Neural cell (in vitro differentiated cells): ENCODE results near the gene XXYLT1. TPM values are rescaled to one million over a fixed set of nuclear protein-coding genes. Genes with fewer than 3 reads are reported as not detected.

Experiments used
- H2AFZ ChIP-seq: fragments of 200-600, 300-800 bp; sonication (generic), shearing (Covaris generic); 2 replicates; pipeline ENCODE4 v1.6.0; 2014; ENCODE audit warnings: low read depth, mild to moderate bottlenecking, antibody characterized with exemption, low read length, moderate library complexity
- H3F3A ChIP-seq: fragments of 200-600 bp; shearing (Covaris generic); 2 replicates; pipeline ENCODE4 v1.6.1; 2016; ENCODE audit warnings: mild to moderate bottlenecking, moderate library complexity, mixed read lengths, antibody characterized with exemption, low read length; ENCODE audit not compliant: insufficient read depth, poor library complexity, severe bottlenecking
- H3K27ac ChIP-seq: fragments of 200-600, 300-800 bp; sonication (generic), shearing (Covaris generic); 2 replicates; pipeline ENCODE4 v1.5.1; 2014; ENCODE audit warnings: mild to moderate bottlenecking, low read length, moderate library complexity
- H3K27me3 ChIP-seq: fragments of 300-800, 200-600 bp; sonication (generic), shearing (Covaris generic); 2 replicates; pipeline ENCODE4 v1.6.0; 2014; ENCODE audit warnings: mild to moderate bottlenecking, low read depth, low read length, moderate library complexity; ENCODE audit not compliant: insufficient read depth
- H3K36me3 ChIP-seq: fragments of 300-800, 200-600 bp; sonication (generic), shearing (Covaris generic); 2 replicates; pipeline ENCODE4 v1.5.1; 2014; ENCODE audit warnings: mild to moderate bottlenecking, antibody characterized with exemption, low read length, moderate library complexity; ENCODE audit not compliant: insufficient read depth
- H3K4me2 ChIP-seq: fragments of 300-800, 200-600 bp; sonication (generic), shearing (Covaris generic); 2 replicates; pipeline ENCODE4 v1.6.0; 2014; ENCODE audit warnings: mild to moderate bottlenecking, low read length
- H3K4me3 ChIP-seq: fragments of 300-800, 200-600 bp; sonication (generic), shearing (Covaris generic); 2 replicates; pipeline ENCODE4 v1.5.1; 2014; ENCODE audit warnings: mild to moderate bottlenecking, low read length, moderate library complexity
- H3K79me2 ChIP-seq: fragments of 200-600 bp; shearing (Covaris generic); replicated peaks from 2 replicates; pipeline ENCODE4 v1.6.0; 2014; ENCODE audit warnings: mild to moderate bottlenecking, low read length, moderate library complexity; ENCODE audit not compliant: insufficient read depth
- H3K9ac ChIP-seq: fragments of 300-800, 200-600 bp; sonication (generic), shearing (Covaris generic); 2 replicates; pipeline ENCODE4 v1.6.1; 2016; ENCODE audit warnings: mild to moderate bottlenecking, low read length, mixed read lengths
- H3K9me2 ChIP-seq: fragments of 200-600 bp; shearing (Covaris generic); 2 replicates; pipeline ENCODE4 v1.6.1; 2016; ENCODE audit warnings: mild to moderate bottlenecking, low read length, mixed read lengths; ENCODE audit not compliant: insufficient read depth
- H3K9me3 ChIP-seq: fragments of 200-600, 300-800 bp; sonication (generic), shearing (Covaris generic); 2 replicates; pipeline ENCODE4 v1.6.1; 2016; ENCODE audit warnings: mild to moderate bottlenecking, mixed run types, low read length, moderate library complexity, mixed read lengths
- H4K20me1 ChIP-seq: fragments of 200-600 bp; shearing (Covaris generic); 2 replicates; pipeline ENCODE4 v1.6.1; 2016; ENCODE audit warnings: mild to moderate bottlenecking, mixed run types; ENCODE audit not compliant: insufficient read depth
- EP300 ChIP-seq: fragments of 450-650 bp; conservative IDR thresholded peaks from 2 replicates; pipeline ENCODE4 v1.6.1; 2014; ENCODE audit warnings: antibody characterized with exemption, mild to moderate bottlenecking, moderate library complexity; ENCODE audit not compliant: poor library complexity, severe bottlenecking
- EZH2 ChIP-seq: fragments of 200-600, 300-800 bp; shearing (Covaris generic), sonication (generic); IDR thresholded peaks from 2 replicates; pipeline ENCODE4 v1.6.1; 2014; ENCODE audit warnings: antibody characterized with exemption, low read length, borderline replicate concordance, mild to moderate bottlenecking; ENCODE audit not compliant: insufficient read depth, poor library complexity, severe bottlenecking
- MXI1 ChIP-seq: fragments of 450-650 bp; conservative IDR thresholded peaks from 2 replicates; pipeline ENCODE4 v1.6.1; 2014; ENCODE audit warnings: antibody characterized with exemption, mild to moderate bottlenecking; ENCODE audit not compliant: poor library complexity, severe bottlenecking
- POLR2AphosphoS5 ChIP-seq: IDR thresholded peaks from 2 replicates; pipeline ENCODE4 v1.6.1; 2012
- RAD21 ChIP-seq: fragments of 450-650 bp; conservative IDR thresholded peaks from 2 replicates; pipeline ENCODE4 v1.6.1; 2014; ENCODE audit warnings: antibody characterized with exemption, mild to moderate bottlenecking, moderate library complexity
- SMC3 ChIP-seq: fragments of 450-650 bp; conservative IDR thresholded peaks from 2 replicates; pipeline ENCODE4 v1.6.1; 2014; ENCODE audit warnings: antibody characterized with exemption, mild to moderate bottlenecking, moderate library complexity; ENCODE audit not compliant: poor library complexity
- TAF1 ChIP-seq: IDR thresholded peaks from 2 replicates; pipeline ENCODE4 v1.6.1; 2012; ENCODE audit warnings: low read depth
- polyA plus RNA-seq: library from polyadenylated mRNA; depleted of rRNA; stranded (reverse); fragments of >200 nt; gene quantifications from 2 replicates; pipeline ENCODE4 v1.2.3, GENCODE V29; 2014
- TF ChIP-seq, protein P1 (sequence below): IDR thresholded peaks from 2 replicates; pipeline ENCODE4 v1.6.1; 2012; ENCODE audit warnings: borderline replicate concordance
- TF ChIP-seq, protein P2 (sequence below): fragments of 450-650 bp; IDR thresholded peaks from 2 replicates; pipeline ENCODE4 v1.5.1; 2014; ENCODE audit warnings: antibody characterized with exemption, mild to moderate bottlenecking, moderate library complexity; ENCODE audit not compliant: poor library complexity, severe bottlenecking

Gene XXYLT1
- polyA plus RNA-seq, 1 donor from 2014 or later = 25.4 TPM

DNA sequence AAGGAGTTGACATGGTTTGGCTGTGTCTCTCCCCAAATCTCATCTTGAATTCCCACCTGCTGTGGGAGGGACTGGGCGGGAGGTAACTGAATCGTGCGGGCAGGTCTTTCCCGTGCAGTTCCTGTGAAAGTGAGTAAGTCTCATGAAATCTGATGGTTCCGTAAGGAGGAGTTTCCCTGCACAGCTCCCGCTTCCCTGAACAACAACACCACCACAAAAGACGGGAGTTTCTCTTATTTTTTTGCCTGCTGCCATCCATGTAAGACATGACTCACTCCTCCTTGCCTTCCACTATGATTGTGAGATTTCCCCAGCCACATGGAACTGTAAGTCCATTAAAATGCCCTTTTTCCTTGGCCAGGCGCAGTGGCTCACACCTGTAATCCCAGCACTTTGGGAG is 22.7 kb downstream of the XXYLT1 start:
- H3F3A ChIP-seq = no peaks in the 10 kb centered on the region
- no peak overlapping the region for H2AFZ ChIP-seq
- H3K36me3 ChIP-seq = no peaks in the 10 kb centered on the region
- no peaks in the 10 kb centered on the region for H3K9me3 ChIP-seq
- H4K20me1 ChIP-seq = no peaks in the 10 kb centered on the region
- H3K27me3 ChIP-seq = no peaks in the 10 kb centered on the region
- H3K9me2 ChIP-seq = no peaks in the 10 kb centered on the region
- H3K4me2 ChIP-seq = no peak overlapping the region
- H3K27ac ChIP-seq = no peak overlapping the region
- peaks cover 6% of the 10 kb centered on the region for H3K79me2 ChIP-seq
- H3K4me3 ChIP-seq = no peak overlapping the region
- no peak for TF ChIP-seq EP300
- TF ChIP-seq MXI1 = no peak
- TF ChIP-seq, protein P1, sequence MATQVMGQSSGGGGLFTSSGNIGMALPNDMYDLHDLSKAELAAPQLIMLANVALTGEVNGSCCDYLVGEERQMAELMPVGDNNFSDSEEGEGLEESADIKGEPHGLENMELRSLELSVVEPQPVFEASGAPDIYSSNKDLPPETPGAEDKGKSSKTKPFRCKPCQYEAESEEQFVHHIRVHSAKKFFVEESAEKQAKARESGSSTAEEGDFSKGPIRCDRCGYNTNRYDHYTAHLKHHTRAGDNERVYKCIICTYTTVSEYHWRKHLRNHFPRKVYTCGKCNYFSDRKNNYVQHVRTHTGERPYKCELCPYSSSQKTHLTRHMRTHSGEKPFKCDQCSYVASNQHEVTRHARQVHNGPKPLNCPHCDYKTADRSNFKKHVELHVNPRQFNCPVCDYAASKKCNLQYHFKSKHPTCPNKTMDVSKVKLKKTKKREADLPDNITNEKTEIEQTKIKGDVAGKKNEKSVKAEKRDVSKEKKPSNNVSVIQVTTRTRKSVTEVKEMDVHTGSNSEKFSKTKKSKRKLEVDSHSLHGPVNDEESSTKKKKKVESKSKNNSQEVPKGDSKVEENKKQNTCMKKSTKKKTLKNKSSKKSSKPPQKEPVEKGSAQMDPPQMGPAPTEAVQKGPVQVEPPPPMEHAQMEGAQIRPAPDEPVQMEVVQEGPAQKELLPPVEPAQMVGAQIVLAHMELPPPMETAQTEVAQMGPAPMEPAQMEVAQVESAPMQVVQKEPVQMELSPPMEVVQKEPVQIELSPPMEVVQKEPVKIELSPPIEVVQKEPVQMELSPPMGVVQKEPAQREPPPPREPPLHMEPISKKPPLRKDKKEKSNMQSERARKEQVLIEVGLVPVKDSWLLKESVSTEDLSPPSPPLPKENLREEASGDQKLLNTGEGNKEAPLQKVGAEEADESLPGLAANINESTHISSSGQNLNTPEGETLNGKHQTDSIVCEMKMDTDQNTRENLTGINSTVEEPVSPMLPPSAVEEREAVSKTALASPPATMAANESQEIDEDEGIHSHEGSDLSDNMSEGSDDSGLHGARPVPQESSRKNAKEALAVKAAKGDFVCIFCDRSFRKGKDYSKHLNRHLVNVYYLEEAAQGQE = no peak
- no peak for TF ChIP-seq TAF1
- TF ChIP-seq, protein P2, sequence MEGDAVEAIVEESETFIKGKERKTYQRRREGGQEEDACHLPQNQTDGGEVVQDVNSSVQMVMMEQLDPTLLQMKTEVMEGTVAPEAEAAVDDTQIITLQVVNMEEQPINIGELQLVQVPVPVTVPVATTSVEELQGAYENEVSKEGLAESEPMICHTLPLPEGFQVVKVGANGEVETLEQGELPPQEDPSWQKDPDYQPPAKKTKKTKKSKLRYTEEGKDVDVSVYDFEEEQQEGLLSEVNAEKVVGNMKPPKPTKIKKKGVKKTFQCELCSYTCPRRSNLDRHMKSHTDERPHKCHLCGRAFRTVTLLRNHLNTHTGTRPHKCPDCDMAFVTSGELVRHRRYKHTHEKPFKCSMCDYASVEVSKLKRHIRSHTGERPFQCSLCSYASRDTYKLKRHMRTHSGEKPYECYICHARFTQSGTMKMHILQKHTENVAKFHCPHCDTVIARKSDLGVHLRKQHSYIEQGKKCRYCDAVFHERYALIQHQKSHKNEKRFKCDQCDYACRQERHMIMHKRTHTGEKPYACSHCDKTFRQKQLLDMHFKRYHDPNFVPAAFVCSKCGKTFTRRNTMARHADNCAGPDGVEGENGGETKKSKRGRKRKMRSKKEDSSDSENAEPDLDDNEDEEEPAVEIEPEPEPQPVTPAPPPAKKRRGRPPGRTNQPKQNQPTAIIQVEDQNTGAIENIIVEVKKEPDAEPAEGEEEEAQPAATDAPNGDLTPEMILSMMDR = no peak
- no peak for TF ChIP-seq RAD21
- no peak for TF ChIP-seq SMC3
- no peak for TF ChIP-seq POLR2AphosphoS5
- no peak for TF ChIP-seq EZH2
- H3K9ac ChIP-seq = no peak overlapping the region

DNA sequence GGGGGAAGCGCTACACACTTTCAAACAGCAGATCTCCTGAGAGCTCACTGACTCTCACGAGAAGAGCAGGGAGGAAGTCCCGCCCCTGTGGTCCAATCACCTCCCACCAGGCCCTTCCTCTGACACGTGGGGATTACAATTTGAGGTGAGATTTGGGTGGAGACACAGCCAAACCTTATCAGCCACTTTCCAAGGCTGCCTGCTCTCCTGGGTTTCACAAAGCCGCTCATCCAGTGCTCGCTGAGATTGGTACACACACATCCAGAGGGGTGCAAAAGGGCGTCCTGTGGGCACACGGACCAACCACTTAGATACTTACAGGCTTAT is 23.1 kb downstream of the XXYLT1 start:
- Histone ChIP-seq H3K9me3 (no peaks in the 10 kb centered on the region), H3K36me3 (no peaks in the 10 kb centered on the region), H3K9me2 (no peaks in the 10 kb centered on the region), H3K27me3 (no peaks in the 10 kb centered on the region), H3K27ac (no peak overlapping the region), H4K20me1 (no peaks in the 10 kb centered on the region), H3K9ac (no peak overlapping the region), H3K4me3 (no peak overlapping the region), H3F3A (no peaks in the 10 kb centered on the region), H3K4me2 (no peak overlapping the region), H3K79me2 (peaks cover 6% of the 10 kb centered on the region), H2AFZ (no peak overlapping the region)
- TF ChIP-seq, protein P2 = no peak
- TF ChIP-seq SMC3 (no peak), RAD21 (no peak), MXI1 (no peak), TAF1 (no peak), POLR2AphosphoS5 (no peak), EZH2 (no peak), EP300 (no peak)
- TF ChIP-seq, protein P1 = no peak
